ENCODE data around the gene TMEM106C. TPM values are rescaled to one million over a fixed set of nuclear protein-coding genes. Genes with fewer than 3 reads are reported as not detected.

The TMEM106C gene
- total and polyA plus RNA-seq, 2 of the 4 experiments (the other 2 are of a cell fraction): 72.1 to 74.6 TPM

GRCh38 chr12:47977046-47977771, 13.8 kb downstream of the TMEM106C start:
- Histone ChIP-seq H3K4me2 (ENCODE audit: low read depth, low read length) (no peak overlapping the region), H3K9me1 (ENCODE audit: insufficient read depth, low read length) (no peaks in the 10 kb centered on the region), H3K23ac (ENCODE audit: low read depth, low read length) (no peak overlapping the region), H2BK20ac (ENCODE audit: low read depth, low read length) (no peak overlapping the region), H3K9ac (ENCODE audit: low read depth, low read length) (no peak overlapping the region), H3K4me3 (ENCODE audit: insufficient read depth, low read depth, low read length) (no peak overlapping the region), H2BK120ac (ENCODE audit: low read depth, low read length) (no peak overlapping the region), H3K18ac (ENCODE audit: low read depth, low read length) (no peak overlapping the region), H2BK15ac (ENCODE audit: low read depth, low read length) (no peak overlapping the region), H2AK5ac (ENCODE audit: low read depth, low read length) (no peak overlapping the region), H3K36me3 (ENCODE audit: control insufficient read depth, insufficient read depth, low read length) (no peaks in the 10 kb centered on the region), H4K91ac (ENCODE audit: insufficient read depth, low read depth, low read length) (no peak overlapping the region), H2AK9ac (replicated peaks; ENCODE audit: low read depth, low read length, poor library complexity) (no peak overlapping the region), H2AFZ (replicated peaks; ENCODE audit: low read length, poor library complexity) (no peak overlapping the region), H3K27ac (ENCODE audit: insufficient read depth, low read length) (no peak overlapping the region), H4K8ac (ENCODE audit: low read depth in 2 of 2, low read length in 2 of 2) (no peak overlapping the region), H3K4me1 (ENCODE audit: control insufficient read depth, insufficient read depth, low read length) (no peaks in the 10 kb centered on the region), H3K14ac (replicated peaks; ENCODE audit: low read depth, low read length) (no peak overlapping the region), H3K79me1 (ENCODE audit: low read depth in 1 of 2, low read length in 2 of 2) (no peaks in the 10 kb centered on the region), H3K56ac (ENCODE audit: extremely low read depth, insufficient read depth, low read length) (no peak overlapping the region), H3K27me3 (ENCODE audit: control insufficient read depth, insufficient read depth, low read length) (peaks cover 46% of the 10 kb centered on the region), H4K5ac (ENCODE audit: low read depth, low read length) (no peak overlapping the region), H3K4ac (ENCODE audit: low read depth, low read length) (no peak overlapping the region), H4K20me1 (ENCODE audit: insufficient read depth, low read length) (no peaks in the 10 kb centered on the region), H3K9me3 (ENCODE audit: control insufficient read depth, insufficient read depth, low read length) (no peaks in the 10 kb centered on the region), H2BK5ac (ENCODE audit: low read depth, low read length, poor library complexity, severe bottlenecking) (no peak overlapping the region)
- DNase-seq (no peak), ATAC-seq (ENCODE audit: low read depth) (no peak)
- BruUV-seq (replicated peaks): no TSS peak
- 72% methylated on average over 4 of the region's 12 CpGs; no CpG with 5 or more reads in 1 of the 2 experiments for WGBS, 2 experiments (ENCODE audit: extremely low coverage in 2 of 2, insufficient read length in 1 of 2)
- POLR2A ChIA-PET (ENCODE audit: unreplicated experiment): no interaction called here
- no peak for TF ChIP-seq BHLHE40 (IDR thresholded peaks at IDR 0.05; ENCODE audit: low read depth, low read length)
- TF ChIP-seq NFE2L2 (IDR thresholded peaks at IDR 0.05; ENCODE audit: low read depth, low read length): no peak
- TF ChIP-seq RCOR1 (IDR thresholded peaks at IDR 0.05; ENCODE audit: insufficient replicate concordance, low read length): no peak
- TF ChIP-seq MAFK (IDR thresholded peaks at IDR 0.05; ENCODE audit: low read depth, low read length): no peak
- no peak for TF ChIP-seq POLR2A (IDR thresholded peaks at IDR 0.05; ENCODE audit: low read depth, low read length)
- TF ChIP-seq ELK1 (IDR thresholded peaks at IDR 0.05; ENCODE audit: borderline replicate concordance, low read depth, low read length): no peak
- intact Hi-C loops (cut with micrococcal nuclease): no loop called here
- in situ Hi-C loops (cut with MboI; ENCODE audit: low sequenced_read_pairs): no loop called here
- dilution Hi-C loops (cut with HindIII; ENCODE audit: low sequenced_read_pairs, unreplicated experiment): no loop called here
- CTCF ChIA-PET: no interaction called here

Data from IMR-90 (cell line).